Esophagus (tissue), 2 donors: ENCODE results near the gene IL25. TPM values are rescaled to one million over a fixed set of nuclear protein-coding genes. Genes with fewer than 3 reads are reported as not detected.

ENCODE experiments used
- H3K27ac ChIP-seq, 2 donors: one replicate each; pipeline ENCODE4 v1.5.1; 2013; ENCODE audit warnings: low read depth in 2 of 2, mild to moderate bottlenecking in 2 of 2, inconsistent platforms in 1 of 2, low read length in 1 of 2, moderate library complexity in 1 of 2
- H3K27me3 ChIP-seq, 2 donors: one replicate each; pipeline ENCODE4 v1.6.1; 2013; ENCODE audit warnings: low read length in 2 of 2, control low read depth in 1 of 2, mild to moderate bottlenecking in 1 of 2; ENCODE audit not compliant: insufficient read depth in 2 of 2, control insufficient read depth in 1 of 2
- H3K36me3 ChIP-seq, 2 donors: one replicate each; pipeline ENCODE4 v1.6.1; 2013; ENCODE audit warnings: low read length in 1 of 2; ENCODE audit not compliant: control insufficient read depth in 2 of 2, insufficient read depth in 2 of 2
- H3K4me1 ChIP-seq, 2 donors: one replicate each; pipeline ENCODE4 v1.6.1; 2013; ENCODE audit warnings: low read length in 1 of 2; ENCODE audit not compliant: control insufficient read depth in 2 of 2, insufficient read depth in 2 of 2
- H3K4me3 ChIP-seq, 2 donors: one replicate each; pipeline ENCODE4 v1.5.1; 2013; ENCODE audit warnings: low read length in 2 of 2, mild to moderate bottlenecking in 2 of 2, low read depth in 1 of 2, moderate library complexity in 1 of 2
- H3K9me3 ChIP-seq, 2 donors: one replicate each; pipeline ENCODE4 v1.6.1; 2013; ENCODE audit warnings: mild to moderate bottlenecking in 2 of 2, low read depth in 1 of 2, low read length in 1 of 2, moderate library complexity in 1 of 2; ENCODE audit not compliant: control insufficient read depth in 2 of 2, insufficient read depth in 1 of 2
- WGBS, 2 donors: extraction: QIAGEN DNeasy Blood & Tissue Kit; methylation state at CpG; one replicate each; pipeline ENCODE4 v1.1.7; 2013; 5-methylcytosine and 5-hydroxymethylcytosine counted together
- polyA plus RNA-seq, 2 donors: library from polyadenylated mRNA; stranded (reverse); fragments of 200-250 nt; gene quantifications; one replicate each; pipeline ENCODE4 v1.2.3, GENCODE V29; 2013
- donor health status: healthy with polysubstance abuse.
- donor health status: Bipolar disorder and iron deficiency.

The IL25 gene
- polyA plus RNA-seq, 2 donors = not detected

GRCh38 chr14:23353433-23353780 lies 19.2 kb upstream of the IL25 start:
- peaks cover 0 to 9% of the 10 kb centered on the region in 2 donors for H3K36me3 ChIP-seq
- H3K9me3 ChIP-seq = no peaks in the 10 kb centered on the region
- no peak overlapping the region for H3K27ac ChIP-seq
- no peak overlapping the region for H3K4me3 ChIP-seq
- H3K27me3 ChIP-seq = no peaks in the 10 kb centered on the region
- peaks cover 7 to 11% of the 10 kb centered on the region in 2 donors for H3K4me1 ChIP-seq
- WGBS, 2 donors = 64 to 70% methylated on average over 5 of the region's 5 CpGs

GRCh38 chr14:23354990-23355389 lies 17.6 kb upstream of the IL25 start:
- H3K4me1 ChIP-seq = peaks cover 7 to 11% of the 10 kb centered on the region in 2 donors
- H3K36me3 ChIP-seq = peaks cover 0 to 19% of the 10 kb centered on the region in 2 donors
- H3K9me3 ChIP-seq = no peaks in the 10 kb centered on the region
- H3K27ac ChIP-seq = no peak overlapping the region
- H3K27me3 ChIP-seq = no peaks in the 10 kb centered on the region
- 84% methylated on average over 6 of the region's 6 CpGs for WGBS, 2 donors
- no peak overlapping the region for H3K4me3 ChIP-seq

- H3K27me3 ChIP-seq = no peaks in the 10 kb centered on the region
- WGBS, 2 donors = 83 to 86% methylated on average over 6 of the region's 6 CpGs
- H3K4me3 ChIP-seq = no peak overlapping the region
- peaks cover 11 to 12% of the 10 kb centered on the region in 2 donors for H3K4me1 ChIP-seq
- H3K36me3 ChIP-seq = peaks cover 0 to 26% of the 10 kb centered on the region in 2 donors
- H3K9me3 ChIP-seq = no peaks in the 10 kb centered on the region
- H3K27ac ChIP-seq = no peak overlapping the region
Observed at GRCh38 chr14:23355871-23356435, 16.7 kb upstream of the IL25 start.

GRCh38 chr14:23356662-23357061 lies 15.9 kb upstream of the IL25 start:
- peaks cover 9% of the 10 kb centered on the region in 2 donors for H3K4me1 ChIP-seq
- no peak overlapping the region for H3K27ac ChIP-seq
- no peaks in the 10 kb centered on the region for H3K9me3 ChIP-seq
- H3K36me3 ChIP-seq = peaks cover 0 to 26% of the 10 kb centered on the region in 2 donors
- no peak overlapping the region for H3K4me3 ChIP-seq
- WGBS, 2 donors = 91 to 92% methylated on average over 4 of the region's 4 CpGs
- no peaks in the 10 kb centered on the region for H3K27me3 ChIP-seq

GRCh38 chr14:23357261-23357660 lies 15.3 kb upstream of the IL25 start:
- Histone ChIP-seq H3K27ac (no peak overlapping the region), H3K4me1 (peaks cover 3 to 5% of the 10 kb centered on the region in 2 donors), H3K4me3 (no peak overlapping the region), H3K36me3 (peaks cover 0 to 26% of the 10 kb centered on the region in 2 donors), H3K9me3 (no peaks in the 10 kb centered on the region), H3K27me3 (no peaks in the 10 kb centered on the region)
- WGBS, 2 donors = 86 to 87% methylated on average over 8 of the region's 8 CpGs

- Histone ChIP-seq H3K27me3 (no peaks in the 10 kb centered on the region), H3K36me3 (peaks cover 0 to 26% of the 10 kb centered on the region in 2 donors), H3K9me3 (no peaks in the 10 kb centered on the region), H3K27ac (no peak overlapping the region), H3K4me1 (peaks cover 0 to 5% of the 10 kb centered on the region in 2 donors), H3K4me3 (no peak overlapping the region)
- 77 to 81% methylated on average over 3 of the region's 3 CpGs for WGBS, 2 donors
Observed at GRCh38 chr14:23358042-23358441, 14.6 kb upstream of the IL25 start.

- no peak overlapping the region for H3K4me3 ChIP-seq
- peaks cover 0 to 26% of the 10 kb centered on the region in 2 donors for H3K36me3 ChIP-seq
- no peak overlapping the region for H3K27ac ChIP-seq
- no peaks in the 10 kb centered on the region for H3K9me3 ChIP-seq
- WGBS, 2 donors = 87 to 89% methylated on average over 12 of the region's 12 CpGs
- H3K27me3 ChIP-seq = no peaks in the 10 kb centered on the region
- H3K4me1 ChIP-seq = peaks cover 0 to 5% of the 10 kb centered on the region in 2 donors
Observed at GRCh38 chr14:23358553-23359166, 13.9 kb upstream of the IL25 start.

- peaks cover 4 to 5% of the 10 kb centered on the region in 2 donors for H3K4me1 ChIP-seq
- H3K27me3 ChIP-seq = no peaks in the 10 kb centered on the region
- H3K36me3 ChIP-seq = peaks cover 0 to 26% of the 10 kb centered on the region in 2 donors
- no peak overlapping the region for H3K27ac ChIP-seq
- no peaks in the 10 kb centered on the region for H3K9me3 ChIP-seq
- 81 to 93% methylated on average over 11 of the region's 11 CpGs for WGBS, 2 donors
- H3K4me3 ChIP-seq = no peak overlapping the region
Observed at GRCh38 chr14:23359167-23359626, 13.4 kb upstream of the IL25 start.

- Histone ChIP-seq H3K27ac (no peak overlapping the region), H3K9me3 (no peaks in the 10 kb centered on the region), H3K4me1 (peaks cover 5% of the 10 kb centered on the region in 2 donors), H3K4me3 (no peak overlapping the region), H3K27me3 (no peaks in the 10 kb centered on the region), H3K36me3 (peaks cover 0 to 26% of the 10 kb centered on the region in 2 donors)
- 85 to 87% methylated on average over 22 of the region's 22 CpGs for WGBS, 2 donors
Observed at GRCh38 chr14:23359722-23360447, 12.7 kb upstream of the IL25 start.
